HepG2 (cell line): ENCODE measurements around the gene TMEM217. TPM values are rescaled to one million over a fixed set of nuclear protein-coding genes. Genes with fewer than 3 reads are reported as not detected.

Experiments
- DMAP1 ChIP-seq: IDR thresholded peaks from 2 replicates; pipeline ENCODE4 v1.6.1; 2016
- EEA1 ChIP-seq: sonication (generic); formaldehyde crosslinking; IDR thresholded peaks from 2 replicates; pipeline ENCODE4 v1.5.1; 2020; ENCODE audit warnings: mild to moderate bottlenecking, missing genetic modification reagents, borderline replicate concordance
- EP300 ChIP-seq, 3 experiments: sonication (generic) in 1 of 3; formaldehyde crosslinking in 1 of 3; IDR thresholded peaks; 2 replicates each; pipeline versions ENCODE4 v1.5.1 to v1.6.1; 2011 to 2020; ENCODE audit warnings: low read depth in 2 of 3, low read length in 2 of 3, borderline replicate concordance in 1 of 3, improper control_type of control experiment in 1 of 3, mild to moderate bottlenecking in 1 of 3, missing genetic modification reagents in 1 of 3, moderate library complexity in 1 of 3
- HNRNPL ChIP-seq: fragments of 200-400 bp; formaldehyde crosslinking; IDR thresholded peaks from 2 replicates; pipeline ENCODE4 v1.6.1; 2017; ENCODE audit warnings: mild to moderate bottlenecking, low read depth, low read length
- HNRNPUL1 ChIP-seq: fragments of 200-400 bp; formaldehyde crosslinking; IDR thresholded peaks from 2 replicates; pipeline ENCODE4 v1.6.1; 2017; ENCODE audit warnings: low read depth, mild to moderate bottlenecking, low read length, moderate library complexity
- HOXA9 ChIP-seq: sonication (generic); formaldehyde crosslinking; IDR thresholded peaks from 2 replicates; pipeline ENCODE4 v1.8.1; 2022; ENCODE audit warnings: missing genetic modification reagents, mild to moderate bottlenecking, moderate library complexity, borderline replicate concordance
- JDP2 ChIP-seq: sonication (generic); formaldehyde crosslinking; IDR thresholded peaks from 2 replicates; pipeline ENCODE4 v1.8.1; 2022; ENCODE audit warnings: missing genetic modification reagents, borderline replicate concordance
- KDM5A ChIP-seq: fragments of 200-600 bp; sonication (generic); IDR thresholded peaks from 2 replicates; pipeline ENCODE4 v1.7.0; 2018; ENCODE audit warnings: antibody characterized with exemption, mild to moderate bottlenecking, low read length, borderline replicate concordance
- KLF11 ChIP-seq: IDR thresholded peaks from 2 replicates; pipeline ENCODE4 v1.6.1; 2016; ENCODE audit warnings: missing compliant biosample characterization
- RAD21 ChIP-seq: fragments of 450-650 bp; formaldehyde crosslinking; IDR thresholded peaks from 2 replicates; pipeline ENCODE4 v1.5.0; 2020; ENCODE audit warnings: mild to moderate bottlenecking
- RCOR2 ChIP-seq: IDR thresholded peaks from 2 replicates; pipeline ENCODE4 v1.6.1; 2016; ENCODE audit warnings: missing biosample characterization, missing genetic modification reagents
- RFX5 ChIP-seq: IDR thresholded peaks from 2 replicates; pipeline ENCODE4 v1.6.1; 2011; ENCODE audit warnings: low read depth, low read length, improper control_type of control experiment
- THAP11 ChIP-seq: IDR thresholded peaks from 2 replicates; pipeline ENCODE4 v1.6.1; 2016; ENCODE audit warnings: missing biosample characterization, missing genetic modification reagents
- ZBTB7A ChIP-seq: sonication (generic); formaldehyde crosslinking; IDR thresholded peaks from 2 replicates; pipeline ENCODE4 v1.8.0; 2022; ENCODE audit warnings: mild to moderate bottlenecking, missing genetic modification reagents
- ZFX ChIP-seq: sonication (generic); formaldehyde crosslinking; IDR thresholded peaks from 2 replicates; pipeline ENCODE4 v1.4.0; 2020; ENCODE audit warnings: mild to moderate bottlenecking, low read depth, missing genetic modification reagents, moderate library complexity
- ZNF431 ChIP-seq: sonication (generic); formaldehyde crosslinking; IDR thresholded peaks from 2 replicates; pipeline ENCODE4 v1.9.0; 2022; ENCODE audit warnings: missing genetic modification reagents, low read depth, mild to moderate bottlenecking, borderline replicate concordance
- ZNF513 ChIP-seq: sonication (generic); formaldehyde crosslinking; conservative IDR thresholded peaks from 2 replicates; pipeline ENCODE4 v1.5.0; 2020; ENCODE audit warnings: missing genetic modification reagents
- ZNF724P ChIP-seq: sonication (generic); formaldehyde crosslinking; IDR thresholded peaks from 2 replicates; pipeline ENCODE4 v1.8.0; 2022; ENCODE audit warnings: missing genetic modification reagents, borderline replicate concordance
- polyA plus RNA-seq, 8 experiments: library from polyadenylated mRNA; depleted of rRNA in 3 of 8; stranded (reverse) in 7 of 8; unstranded in 1 of 8; fragments of >200 nt; fragmentation: Illumina TruSeq in 4 of 8; extraction: Trizol in 4 of 8; gene quantifications; 2 replicates each; pipeline versions ENCODE4 v1.2.1 to v1.2.3, GENCODE V29; 2011 to 2016; ENCODE audit warnings: low read depth in 4 of 8, missing spikeins in 1 of 8, mixed read lengths in 1 of 8; ENCODE audit not compliant: insufficient read depth in 1 of 8
- total RNA-seq, 5 experiments: library from RNA; depleted of rRNA; stranded (reverse); fragments of >200 nt; fragmentation: Illumina TruSeq; extraction: Trizol; gene quantifications; 2 replicates each; pipeline ENCODE4 v1.2.3, GENCODE V29; 2016; ENCODE audit warnings: low read depth in 1 of 5
- TF ChIP-seq, protein P1 (sequence below): sonication (generic); formaldehyde crosslinking; IDR thresholded peaks from 2 replicates; pipeline ENCODE4 v1.4.0; 2020; ENCODE audit warnings: missing genetic modification reagents
- TF ChIP-seq, protein P2 (sequence below): sonication (generic); formaldehyde crosslinking; IDR thresholded peaks from 2 replicates; pipeline ENCODE4 v1.5.1; 2020; ENCODE audit warnings: missing genetic modification reagents, mild to moderate bottlenecking, borderline replicate concordance

Gene TMEM217
- total and polyA plus RNA-seq, 2 of the 13 experiments (the other 11 are each of a cell fraction or from before 2014, with no cell fraction given) = 2.3 to 3.4 TPM

DNA sequence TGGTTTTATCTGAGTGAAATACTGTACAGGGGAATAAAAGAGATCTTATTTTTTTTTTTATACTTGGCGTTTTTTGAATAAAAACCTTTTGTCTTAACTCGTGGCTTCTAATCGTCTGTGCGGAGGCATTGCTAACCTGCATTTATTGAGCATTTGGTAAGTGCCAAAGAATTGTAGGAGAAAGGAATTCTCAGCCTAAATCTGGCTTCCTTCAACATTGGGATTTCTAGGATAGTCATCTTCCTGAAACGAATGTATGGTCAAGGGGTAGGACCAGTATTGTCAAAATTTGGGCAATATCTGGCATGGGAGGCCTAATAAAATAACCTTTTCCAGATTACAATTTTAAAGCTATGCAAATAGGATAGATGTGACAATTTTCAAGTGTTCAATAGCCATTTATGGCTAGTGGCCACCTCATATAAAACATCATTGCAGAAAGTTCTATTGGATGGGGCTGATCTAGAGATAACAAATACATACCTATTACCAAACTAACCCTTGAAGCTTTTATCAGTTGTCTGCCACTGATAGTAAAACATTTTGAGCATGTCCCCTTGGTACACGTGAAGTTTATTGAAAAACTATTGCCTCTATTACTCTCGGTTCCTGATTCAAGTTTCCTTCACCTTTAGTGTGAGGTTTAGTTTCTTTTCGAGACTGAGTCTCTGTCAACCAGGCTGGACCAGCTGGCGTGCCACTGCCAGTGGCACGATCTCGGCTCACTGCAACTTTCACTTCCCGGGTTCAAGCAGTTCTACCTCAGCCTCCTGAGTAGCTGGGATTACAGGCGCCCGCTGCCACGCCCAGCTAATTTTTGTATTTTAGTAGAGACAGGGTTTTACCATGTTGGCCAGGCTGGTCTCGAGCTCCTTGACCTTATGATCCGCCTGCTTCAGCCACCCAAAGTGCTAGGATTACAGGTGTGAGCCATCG lies 82.3 kb downstream of the TMEM217 start (continued):
- TF ChIP-seq EEA1 (CRISPR knock-in tag) (no peak), ZFX (CRISPR knock-in tag) (no peak), EP300 (IDR thresholded peaks at IDR 0.05; ENCODE audit: low read depth in 2 of 2, low read length in 2 of 2) (no peak), EP300 (CRISPR knock-in tag; IDR thresholded peaks at IDR 0.05; ENCODE audit: borderline replicate concordance) (no peak), JDP2 (CRISPR knock-in tag) (no peak), HNRNPL (no peak), HOXA9 (CRISPR knock-in tag) (no peak), RFX5 (no peak), KLF11 (CRISPR knock-in tag) (no peak), KDM5A (no peak), HNRNPUL1 (no peak), RAD21 (CRISPR knock-in tag) (no peak), RCOR2 (CRISPR knock-in tag) (no peak), ZNF513 (CRISPR knock-in tag) (no peak), ZNF724P (CRISPR knock-in tag) (no peak), ZNF431 (CRISPR knock-in tag) (no peak), DMAP1 (no peak), THAP11 (peak; percentile 23; the same call in 1 of the 2 replicates), ZBTB7A (CRISPR knock-in tag) (no peak)
- TF ChIP-seq, protein P1, sequence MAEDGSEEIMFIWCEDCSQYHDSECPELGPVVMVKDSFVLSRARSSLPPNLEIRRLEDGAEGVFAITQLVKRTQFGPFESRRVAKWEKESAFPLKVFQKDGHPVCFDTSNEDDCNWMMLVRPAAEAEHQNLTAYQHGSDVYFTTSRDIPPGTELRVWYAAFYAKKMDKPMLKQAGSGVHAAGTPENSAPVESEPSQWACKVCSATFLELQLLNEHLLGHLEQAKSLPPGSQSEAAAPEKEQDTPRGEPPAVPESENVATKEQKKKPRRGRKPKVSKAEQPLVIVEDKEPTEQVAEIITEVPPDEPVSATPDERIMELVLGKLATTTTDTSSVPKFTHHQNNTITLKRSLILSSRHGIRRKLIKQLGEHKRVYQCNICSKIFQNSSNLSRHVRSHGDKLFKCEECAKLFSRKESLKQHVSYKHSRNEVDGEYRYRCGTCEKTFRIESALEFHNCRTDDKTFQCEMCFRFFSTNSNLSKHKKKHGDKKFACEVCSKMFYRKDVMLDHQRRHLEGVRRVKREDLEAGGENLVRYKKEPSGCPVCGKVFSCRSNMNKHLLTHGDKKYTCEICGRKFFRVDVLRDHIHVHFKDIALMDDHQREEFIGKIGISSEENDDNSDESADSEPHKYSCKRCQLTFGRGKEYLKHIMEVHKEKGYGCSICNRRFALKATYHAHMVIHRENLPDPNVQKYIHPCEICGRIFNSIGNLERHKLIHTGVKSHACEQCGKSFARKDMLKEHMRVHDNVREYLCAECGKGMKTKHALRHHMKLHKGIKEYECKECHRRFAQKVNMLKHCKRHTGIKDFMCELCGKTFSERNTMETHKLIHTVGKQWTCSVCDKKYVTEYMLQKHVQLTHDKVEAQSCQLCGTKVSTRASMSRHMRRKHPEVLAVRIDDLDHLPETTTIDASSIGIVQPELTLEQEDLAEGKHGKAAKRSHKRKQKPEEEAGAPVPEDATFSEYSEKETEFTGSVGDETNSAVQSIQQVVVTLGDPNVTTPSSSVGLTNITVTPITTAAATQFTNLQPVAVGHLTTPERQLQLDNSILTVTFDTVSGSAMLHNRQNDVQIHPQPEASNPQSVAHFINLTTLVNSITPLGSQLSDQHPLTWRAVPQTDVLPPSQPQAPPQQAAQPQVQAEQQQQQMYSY (CRISPR knock-in tag) = no peak
- TF ChIP-seq, protein P2, sequence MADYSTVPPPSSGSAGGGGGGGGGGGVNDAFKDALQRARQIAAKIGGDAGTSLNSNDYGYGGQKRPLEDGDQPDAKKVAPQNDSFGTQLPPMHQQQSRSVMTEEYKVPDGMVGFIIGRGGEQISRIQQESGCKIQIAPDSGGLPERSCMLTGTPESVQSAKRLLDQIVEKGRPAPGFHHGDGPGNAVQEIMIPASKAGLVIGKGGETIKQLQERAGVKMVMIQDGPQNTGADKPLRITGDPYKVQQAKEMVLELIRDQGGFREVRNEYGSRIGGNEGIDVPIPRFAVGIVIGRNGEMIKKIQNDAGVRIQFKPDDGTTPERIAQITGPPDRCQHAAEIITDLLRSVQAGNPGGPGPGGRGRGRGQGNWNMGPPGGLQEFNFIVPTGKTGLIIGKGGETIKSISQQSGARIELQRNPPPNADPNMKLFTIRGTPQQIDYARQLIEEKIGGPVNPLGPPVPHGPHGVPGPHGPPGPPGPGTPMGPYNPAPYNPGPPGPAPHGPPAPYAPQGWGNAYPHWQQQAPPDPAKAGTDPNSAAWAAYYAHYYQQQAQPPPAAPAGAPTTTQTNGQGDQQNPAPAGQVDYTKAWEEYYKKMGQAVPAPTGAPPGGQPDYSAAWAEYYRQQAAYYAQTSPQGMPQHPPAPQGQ (CRISPR knock-in tag) = no peak
